Measurements from ENCODE around the gene PKMYT1. TPM values are rescaled to one million over a fixed set of nuclear protein-coding genes. Genes with fewer than 3 reads are reported as not detected.

The PKMYT1 gene
- total and polyA plus RNA-seq, 9 of the 15 experiments (the other 6 are each of a cell fraction or from before 2014, with no cell fraction given), result 8.7 to 201 (median 37.8) TPM

DNA sequence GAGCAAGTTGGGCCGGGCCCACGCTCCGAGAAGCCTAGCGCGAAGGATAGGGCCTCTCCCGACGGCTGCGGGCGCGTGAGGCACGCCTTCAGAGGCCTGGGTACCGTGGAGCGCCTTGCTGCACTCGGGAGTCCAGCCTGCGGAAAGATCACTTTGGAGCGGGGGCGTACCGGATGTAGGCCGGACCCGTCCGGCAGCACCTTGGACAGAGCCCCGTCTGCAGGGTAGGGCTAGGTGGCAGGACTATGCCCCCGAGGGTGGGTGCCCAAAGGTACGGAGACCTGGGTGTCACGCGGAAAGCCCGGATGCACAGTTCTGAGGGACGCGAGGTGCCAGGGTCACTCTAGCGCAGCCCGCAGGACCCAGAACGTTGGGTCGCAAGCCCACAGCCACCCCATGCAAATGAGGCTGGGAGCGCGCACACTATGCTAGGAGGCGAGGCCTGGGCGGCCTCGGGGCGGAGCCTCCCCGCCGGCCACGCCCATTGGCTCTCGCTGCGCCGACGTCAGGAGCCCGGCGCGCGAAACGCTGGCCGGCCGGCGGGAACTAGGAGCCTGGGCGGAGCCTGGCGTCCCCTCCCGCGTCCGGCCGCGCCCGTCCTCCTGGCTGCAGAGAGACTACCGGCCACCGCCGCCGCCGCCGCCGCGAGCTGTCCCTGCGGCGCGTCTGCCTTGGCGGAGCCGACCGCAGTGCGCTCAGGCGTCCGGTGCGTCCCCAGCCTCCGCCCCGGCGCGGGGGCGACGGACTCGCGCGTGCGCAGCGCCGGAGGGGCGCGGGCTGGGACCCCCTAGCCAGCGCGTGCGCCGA is 11.3 kb downstream of the PKMYT1 start, which contains the start of gene PAQR4 (continued):
- TF ChIP-seq SMARCA5 (IDR thresholded peaks at IDR 0.05), result no peak
- TF ChIP-seq CBX3 (IDR thresholded peaks at IDR 0.05; ENCODE audit: borderline replicate concordance in 1 of 2, low read length in 2 of 2), result 0 out of 3 replicates have a peak, but pooled peaks of 1 of the 2 experiments have one; percentile 74
- peak; percentile 33 for TF ChIP-seq MEIS2 (IDR thresholded peaks at IDR 0.05; ENCODE audit: partially characterized antibody)
- TF ChIP-seq CBFB (CRISPR knock-in tag; IDR thresholded peaks at IDR 0.05), result peak; percentile 64; the same call in 1 of the 2 replicates
- TF ChIP-seq, protein P1, sequence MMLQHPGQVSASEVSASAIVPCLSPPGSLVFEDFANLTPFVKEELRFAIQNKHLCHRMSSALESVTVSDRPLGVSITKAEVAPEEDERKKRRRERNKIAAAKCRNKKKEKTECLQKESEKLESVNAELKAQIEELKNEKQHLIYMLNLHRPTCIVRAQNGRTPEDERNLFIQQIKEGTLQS (IDR thresholded peaks at IDR 0.05), result no peak
- TF ChIP-seq, protein P1 (CRISPR knock-in tag; conservative IDR thresholded peaks at IDR 0.05), result peak; percentile 80; the same call in 1 of the 2 replicates
- no peak for TF ChIP-seq RBM34 (IDR thresholded peaks at IDR 0.05; ENCODE audit: borderline replicate concordance, insufficient read depth, low read length)
- TF ChIP-seq ZNF436 (CRISPR knock-in tag; IDR thresholded peaks at IDR 0.05), result no peak
- TF ChIP-seq HNRNPH1 (optimal IDR thresholded peaks at IDR 0.05; ENCODE audit: low read depth, low read length), result no peak
- no peak for TF ChIP-seq ZNF41 (CRISPR knock-in tag; conservative IDR thresholded peaks at IDR 0.05)
- no peak for TF ChIP-seq SIX5 (IDR thresholded peaks at IDR 0.05; ENCODE audit: borderline replicate concordance in 1 of 2, insufficient read depth in 1 of 2, low read depth in 1 of 2, low read length in 2 of 2)
- TF ChIP-seq MED1 (CRISPR knock-in tag; IDR thresholded peaks at IDR 0.05; ENCODE audit: borderline replicate concordance), result 0 out of 2 replicates have a peak, but pooled peaks have one; percentile 62
- TF ChIP-seq, protein P2, sequence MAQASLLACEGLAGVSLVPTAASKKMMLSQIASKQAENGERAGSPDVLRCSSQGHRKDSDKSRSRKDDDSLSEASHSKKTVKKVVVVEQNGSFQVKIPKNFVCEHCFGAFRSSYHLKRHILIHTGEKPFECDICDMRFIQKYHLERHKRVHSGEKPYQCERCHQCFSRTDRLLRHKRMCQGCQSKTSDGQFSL (CRISPR knock-in tag; IDR thresholded peaks at IDR 0.05), result peak; percentile 36; the same call in 1 of the 2 replicates
- TF ChIP-seq, protein P2 (tag; IDR thresholded peaks at IDR 0.05), result no peak
- TF ChIP-seq SMC3 (conservative IDR thresholded peaks at IDR 0.05; ENCODE audit: insufficient read depth, low read depth, low read length), result no peak
- peak; percentile 100 for TF ChIP-seq REST (IDR thresholded peaks at IDR 0.05; ENCODE audit: borderline replicate concordance)
- peak; percentile 100 for TF ChIP-seq REST (CRISPR knock-in tag; IDR thresholded peaks at IDR 0.05; ENCODE audit: low read depth)
- no peak for TF ChIP-seq NFRKB (IDR thresholded peaks at IDR 0.05; ENCODE audit: low read depth)
